GM19463 (cell line): ENCODE results near the gene YIPF5.
A peak's percentile ranks its signal among the peaks of the same experiment; 100 is the strongest.

ENCODE experiments used
- ATAC-seq: cut with Tn5 transposase; IDR thresholded peaks from one replicate; pipeline ENCODE4 v1.9.1; 2021; ENCODE audit warnings: mild to moderate bottlenecking, moderate library complexity; ENCODE audit not compliant: unreplicated experiment

The YIPF5 gene

DNA sequence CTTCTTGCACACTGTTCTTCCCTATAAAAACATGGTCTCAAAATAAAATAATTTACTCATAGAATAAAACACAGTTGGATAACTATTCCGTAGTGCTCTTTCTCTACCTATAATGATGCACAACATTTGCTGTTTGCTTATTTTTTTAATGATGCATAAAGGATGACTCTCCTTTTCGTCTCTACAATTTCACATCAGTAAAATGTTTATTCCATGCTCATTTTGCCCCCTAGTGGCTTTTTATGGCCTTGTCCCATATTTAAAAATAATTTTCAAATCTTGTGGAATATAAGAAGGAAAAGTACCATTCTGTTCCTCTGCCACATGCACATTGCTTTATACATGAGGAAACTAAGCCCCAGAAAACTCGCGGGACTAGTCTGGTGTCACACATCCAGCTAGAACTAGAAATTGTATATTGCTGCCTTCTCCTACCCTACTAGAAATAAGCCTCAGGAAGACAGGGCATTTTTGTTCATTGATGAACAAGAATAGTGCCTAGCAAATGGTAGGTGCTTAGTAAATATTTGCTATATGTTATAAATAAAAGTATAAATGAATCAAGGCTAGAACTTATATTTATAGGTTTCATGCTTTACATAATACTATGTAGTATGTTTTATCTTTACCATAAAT lies 12.9 kb upstream of the YIPF5 start:
- no peak for ATAC-seq

DNA sequence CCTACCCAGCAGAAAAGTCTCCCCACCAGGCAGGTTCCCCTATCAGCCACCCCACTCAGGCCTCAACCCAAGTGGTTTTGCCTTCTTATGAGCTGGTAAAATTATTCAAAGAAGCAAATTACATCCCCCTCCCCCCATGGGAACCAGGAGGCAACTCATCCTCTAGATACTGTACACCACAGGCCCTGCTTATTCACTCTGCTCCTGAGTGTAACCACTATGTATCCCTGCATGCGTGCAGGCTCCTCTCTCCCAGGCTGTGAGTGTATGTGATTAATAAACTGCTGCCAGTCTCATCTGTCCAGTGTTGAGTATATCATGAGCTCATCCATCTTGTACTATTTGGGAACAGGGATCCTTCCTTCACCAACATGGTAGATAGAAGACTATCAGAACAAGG lies 8.8 kb upstream of the YIPF5 start:
- no peak for ATAC-seq

DNA sequence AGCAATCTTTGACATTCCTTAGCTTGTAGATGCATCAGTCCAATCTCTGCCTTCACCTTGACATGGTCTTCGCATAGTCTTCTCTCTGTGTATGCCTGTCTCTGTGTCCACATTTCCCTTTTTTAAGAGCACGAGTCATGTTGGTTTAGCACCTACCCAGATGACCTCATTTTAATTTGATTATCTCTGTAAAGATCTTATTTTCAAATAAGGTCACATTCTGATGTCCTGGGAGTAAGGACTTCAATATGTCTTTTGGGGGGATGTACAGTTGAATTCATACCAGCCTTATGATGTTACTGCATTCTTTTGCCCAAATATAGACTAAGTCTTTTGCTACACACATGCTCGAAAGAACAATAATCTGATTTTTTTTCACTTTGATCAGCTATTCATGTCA lies 7.1 kb upstream of the YIPF5 start:
- no peak for ATAC-seq

DNA sequence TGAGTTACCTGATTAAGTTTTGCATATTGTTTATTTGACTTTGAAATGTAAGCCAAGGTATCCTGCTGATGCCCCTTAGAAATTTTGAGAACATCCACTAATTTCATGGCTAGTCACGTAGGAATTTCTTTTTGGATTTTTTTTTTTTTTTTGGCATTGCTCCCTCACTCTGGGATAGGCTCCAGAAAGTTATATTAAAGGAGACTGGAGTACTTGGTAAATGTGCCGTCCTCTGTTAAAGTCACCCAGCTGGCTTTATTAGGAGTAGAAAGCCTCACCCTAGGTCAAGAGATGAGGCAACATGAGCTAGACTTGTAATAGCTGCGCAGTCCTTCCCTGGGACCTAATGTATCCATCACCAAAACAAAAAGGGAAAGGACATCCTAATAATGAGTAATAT lies 3.3 kb upstream of the YIPF5 start:
- ATAC-seq = no peak

DNA sequence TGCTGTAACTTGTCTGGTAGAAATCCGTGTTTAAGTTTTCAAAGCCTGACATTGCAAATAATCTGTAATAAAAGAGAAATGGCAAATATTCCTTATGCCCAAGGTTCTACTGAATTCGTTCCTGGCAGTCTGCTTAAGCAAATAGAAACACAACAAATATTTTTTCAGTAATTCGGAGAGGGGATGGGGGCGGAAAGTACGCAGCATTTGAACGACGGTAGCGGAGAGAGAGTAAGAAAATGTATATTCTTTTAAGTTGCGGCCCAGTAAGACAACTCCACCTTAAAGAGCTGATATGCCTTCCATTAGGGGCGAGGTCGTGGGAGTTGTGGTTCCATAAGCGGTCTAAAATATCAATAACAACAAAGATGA lies 569 bp downstream of the YIPF5 start:
- no peak for ATAC-seq

DNA sequence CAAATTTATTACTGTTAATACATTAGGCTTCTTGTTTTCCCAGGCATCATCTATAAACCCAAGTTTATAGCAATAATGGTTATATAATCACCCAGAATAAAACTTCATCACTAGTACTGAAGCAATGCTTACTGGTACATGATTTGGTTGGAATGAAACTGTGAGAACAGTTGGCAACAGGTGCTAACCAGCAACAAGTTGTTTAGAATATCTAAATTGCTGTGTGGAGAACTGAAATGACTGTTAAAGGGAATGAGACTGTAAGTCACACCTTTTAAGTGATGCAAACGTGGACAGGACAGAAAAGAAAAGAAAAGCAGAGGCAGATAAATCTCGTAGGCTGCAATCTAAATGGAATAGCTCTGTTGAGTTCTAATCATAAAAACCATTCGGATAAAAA lies 2.5 kb downstream of the YIPF5 start:
- no peak for ATAC-seq

DNA sequence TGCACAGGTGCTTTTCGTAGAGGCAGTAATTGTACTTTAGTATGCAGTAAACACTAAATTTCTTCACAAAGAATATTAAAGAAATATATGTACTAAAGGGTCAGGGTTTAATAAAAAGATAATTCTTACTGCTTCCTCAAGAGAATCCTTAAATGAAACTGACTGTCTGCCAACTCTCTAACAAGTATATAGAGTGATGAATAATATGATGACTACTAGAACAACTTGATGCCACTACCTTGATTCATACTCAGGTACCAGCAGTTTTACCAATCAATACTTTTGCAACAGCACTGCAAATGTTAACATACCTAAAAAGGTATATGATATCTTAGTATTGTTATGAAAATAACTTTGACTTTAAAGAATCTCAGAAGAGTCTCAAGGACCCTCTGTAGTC lies 3.8 kb downstream of the YIPF5 start:
- no peak for ATAC-seq

DNA sequence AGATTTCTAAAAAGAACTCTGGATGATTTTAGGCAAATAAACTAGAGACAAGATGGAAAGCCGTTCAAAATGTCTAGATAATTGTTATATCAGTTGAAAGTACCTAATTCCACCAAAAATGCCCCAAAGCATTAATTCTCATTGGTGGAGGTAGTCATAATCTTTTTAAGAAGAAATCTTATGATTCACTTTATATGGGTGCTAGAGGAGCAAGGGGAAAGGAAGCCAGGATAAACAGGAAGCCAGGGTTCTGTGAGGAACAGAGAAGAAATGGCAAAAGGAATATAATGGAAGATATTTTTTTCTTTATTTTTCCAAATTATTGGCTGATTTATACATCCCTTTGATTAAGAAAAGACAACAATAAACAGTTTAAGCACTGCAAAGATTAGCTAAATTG lies 7.8 kb downstream of the YIPF5 start:
- ATAC-seq = no peak

DNA sequence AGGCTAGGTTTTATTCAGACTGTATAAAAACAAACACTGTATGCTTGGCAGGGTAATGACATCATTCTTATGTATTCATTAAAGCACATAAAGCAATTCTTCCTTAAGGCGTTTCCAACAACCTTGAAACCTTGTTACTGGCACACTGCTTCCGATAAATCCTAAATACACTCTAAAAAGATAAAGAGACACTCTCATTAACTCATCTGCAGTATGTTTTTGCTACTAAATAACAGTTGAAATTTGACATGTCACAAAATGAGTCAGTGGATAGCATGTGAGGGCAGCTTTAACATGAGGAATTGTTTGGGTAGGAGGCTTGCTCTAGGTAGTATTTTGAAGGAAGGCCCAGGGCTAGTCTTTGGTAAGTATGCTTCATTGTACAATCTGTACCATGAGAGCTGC lies 13.7 kb downstream of the YIPF5 start:
- no peak for ATAC-seq

DNA sequence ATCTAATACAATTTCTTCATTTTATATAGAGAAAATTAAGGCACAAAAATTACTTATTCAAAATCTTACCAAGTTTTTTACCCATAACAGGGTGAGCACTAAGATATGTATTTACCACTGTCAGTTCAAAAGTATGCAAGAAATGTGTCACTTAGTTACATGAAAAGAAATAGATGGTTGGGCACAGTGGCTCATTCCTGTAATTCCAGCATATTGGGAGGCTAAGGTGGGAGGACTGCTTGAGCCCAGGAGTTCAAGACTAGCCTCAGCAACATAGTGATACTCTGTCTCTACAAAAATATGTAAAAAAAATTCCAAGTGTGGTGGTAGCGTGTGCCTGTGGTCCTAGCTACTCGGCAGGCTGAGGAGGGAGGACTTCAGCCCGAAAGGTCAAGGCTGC lies 19.4 kb downstream of the YIPF5 start:
- ATAC-seq = no peak

DNA sequence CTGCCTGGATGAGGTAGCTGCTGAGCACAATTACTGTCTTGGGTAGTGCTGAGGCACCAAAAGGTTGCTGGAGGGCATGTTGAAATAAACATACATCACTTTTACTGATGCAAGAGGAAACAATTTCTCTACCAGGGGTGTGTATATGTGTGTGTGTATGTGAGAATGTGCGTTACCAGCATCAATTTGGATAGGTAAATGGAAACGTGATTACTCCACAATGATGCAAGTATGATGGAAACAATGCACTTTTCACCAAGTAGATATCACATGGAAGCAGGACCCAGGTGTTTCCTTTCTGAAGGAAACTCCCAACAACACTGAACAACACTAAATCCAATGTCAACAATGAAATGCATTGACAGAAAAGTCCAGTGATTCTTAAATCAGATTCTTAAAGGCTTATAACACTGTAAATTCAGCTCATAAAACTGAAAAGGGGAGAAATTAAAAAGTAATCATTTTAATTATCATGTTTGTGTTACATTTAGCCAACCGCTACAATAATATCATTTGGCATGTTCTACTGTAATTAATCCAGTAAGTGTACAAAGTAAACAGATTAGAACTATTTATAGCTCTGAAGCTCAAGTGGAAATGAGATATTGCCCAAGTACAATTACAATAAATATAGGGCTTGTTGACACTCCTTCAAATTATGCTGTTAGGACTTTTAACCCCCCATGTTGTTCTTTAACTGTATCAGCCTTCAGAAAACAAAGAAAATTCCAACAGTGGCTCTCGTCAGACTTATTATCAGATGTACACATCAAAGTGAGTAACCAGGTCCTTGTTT lies 25.3 kb downstream of the YIPF5 start:
- no peak for ATAC-seq

DNA sequence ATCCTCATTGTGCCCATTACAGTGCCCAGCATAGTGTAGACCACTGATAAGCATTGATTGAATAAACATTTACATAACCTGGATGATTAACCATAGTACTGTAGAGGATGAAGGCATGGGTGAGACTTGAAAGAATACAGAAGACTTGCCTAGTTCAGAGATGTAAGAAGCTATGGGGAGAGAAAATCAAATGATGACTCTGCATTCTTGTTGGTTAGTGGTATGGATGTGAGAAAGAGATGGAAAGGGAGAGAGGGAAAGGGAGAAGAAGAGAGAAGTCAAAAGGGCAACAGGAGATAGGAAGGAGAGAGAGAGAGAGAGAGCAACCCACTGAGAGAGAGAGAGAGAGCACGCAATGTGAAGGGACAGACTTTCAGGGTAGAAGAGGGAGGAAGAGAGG lies 26.8 kb downstream of the YIPF5 start:
- no peak for ATAC-seq

DNA sequence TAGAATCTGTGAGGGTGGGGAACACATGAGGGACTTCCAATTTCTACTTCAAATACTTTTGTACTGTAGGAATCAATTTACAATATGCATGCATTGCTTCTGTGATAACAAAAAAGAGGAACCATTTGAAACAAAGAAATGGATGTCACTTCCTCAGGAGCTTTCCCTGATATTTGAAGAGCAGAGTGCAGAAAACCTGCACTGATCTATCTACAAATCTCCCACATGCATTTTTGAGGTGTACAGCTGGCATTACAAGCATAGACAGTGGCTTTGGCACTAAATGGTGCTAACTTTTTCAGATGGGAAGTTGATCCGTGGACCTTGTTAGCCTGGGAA lies 27.7 kb downstream of the YIPF5 start:
- ATAC-seq = no peak

DNA sequence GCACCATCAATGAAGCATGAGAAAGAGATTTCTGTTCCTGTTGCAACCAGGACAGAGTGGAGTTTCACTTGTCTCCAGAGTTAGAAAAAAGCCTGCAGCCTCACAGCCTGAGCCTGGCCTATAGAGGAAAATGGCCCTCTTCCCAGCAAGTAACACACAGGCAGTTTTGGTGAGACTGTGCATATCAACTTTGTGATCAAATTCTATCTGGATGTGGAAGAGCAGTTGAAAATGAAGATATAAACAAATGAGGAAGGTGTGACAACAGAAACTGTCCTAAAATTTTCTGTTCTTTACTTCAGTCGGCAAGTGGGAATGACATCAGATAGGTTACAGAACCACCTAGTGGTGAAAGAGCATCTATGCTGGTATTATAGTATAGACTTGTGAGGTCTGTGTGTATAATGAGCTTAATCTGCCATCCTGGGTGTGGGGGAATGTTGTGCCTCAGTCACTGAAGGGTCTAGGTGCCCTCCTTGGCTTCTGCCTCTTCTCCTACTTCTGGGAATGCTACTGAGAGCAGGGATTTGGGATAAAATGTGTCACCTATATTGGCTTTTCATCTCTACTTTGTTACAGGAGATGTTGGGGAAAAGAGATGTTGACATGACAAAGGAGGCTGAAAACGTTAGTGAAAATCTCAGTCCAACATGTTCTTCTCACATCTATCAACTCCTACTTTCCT lies 28.2 kb downstream of the YIPF5 start:
- ATAC-seq = peak; percentile 86

DNA sequence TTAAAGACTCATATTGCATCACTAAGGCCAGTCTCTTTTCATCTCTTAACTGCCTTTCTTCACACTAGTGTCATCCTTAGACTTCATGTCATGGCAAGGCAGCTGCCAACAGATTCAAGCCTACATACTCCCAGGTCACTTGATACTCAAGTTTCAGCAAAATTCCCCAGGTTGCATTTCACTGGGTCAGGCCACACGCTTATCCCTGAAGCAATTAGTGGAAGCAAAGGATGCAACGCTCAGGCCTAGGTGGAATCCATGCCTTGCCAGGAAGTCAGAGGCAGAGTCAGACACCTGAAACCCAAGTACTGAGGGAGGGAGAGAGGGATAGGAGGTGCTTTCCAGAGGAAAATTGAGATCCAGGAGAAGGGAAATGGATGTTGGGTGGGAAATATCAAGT lies 28.9 kb downstream of the YIPF5 start:
- no peak for ATAC-seq

DNA sequence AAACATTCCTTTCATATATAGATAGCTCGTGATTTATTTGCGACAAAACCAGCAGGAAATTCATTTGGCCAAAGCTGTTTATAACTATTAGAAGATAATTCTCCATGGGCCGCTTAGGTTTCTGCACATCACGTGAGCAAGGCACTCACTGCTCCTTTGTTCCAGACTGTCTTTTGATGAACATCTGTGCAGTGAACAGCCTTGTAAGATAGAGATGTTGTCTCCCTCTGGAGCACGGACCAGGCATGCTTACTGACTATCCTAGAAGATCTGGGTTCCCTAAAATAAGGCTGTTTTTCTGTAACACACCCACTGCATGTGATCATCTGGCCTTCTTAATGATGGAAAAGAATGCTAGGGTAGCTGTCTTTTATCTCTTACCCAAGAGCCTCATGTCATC lies 30.9 kb downstream of the YIPF5 start:
- no peak for ATAC-seq

DNA sequence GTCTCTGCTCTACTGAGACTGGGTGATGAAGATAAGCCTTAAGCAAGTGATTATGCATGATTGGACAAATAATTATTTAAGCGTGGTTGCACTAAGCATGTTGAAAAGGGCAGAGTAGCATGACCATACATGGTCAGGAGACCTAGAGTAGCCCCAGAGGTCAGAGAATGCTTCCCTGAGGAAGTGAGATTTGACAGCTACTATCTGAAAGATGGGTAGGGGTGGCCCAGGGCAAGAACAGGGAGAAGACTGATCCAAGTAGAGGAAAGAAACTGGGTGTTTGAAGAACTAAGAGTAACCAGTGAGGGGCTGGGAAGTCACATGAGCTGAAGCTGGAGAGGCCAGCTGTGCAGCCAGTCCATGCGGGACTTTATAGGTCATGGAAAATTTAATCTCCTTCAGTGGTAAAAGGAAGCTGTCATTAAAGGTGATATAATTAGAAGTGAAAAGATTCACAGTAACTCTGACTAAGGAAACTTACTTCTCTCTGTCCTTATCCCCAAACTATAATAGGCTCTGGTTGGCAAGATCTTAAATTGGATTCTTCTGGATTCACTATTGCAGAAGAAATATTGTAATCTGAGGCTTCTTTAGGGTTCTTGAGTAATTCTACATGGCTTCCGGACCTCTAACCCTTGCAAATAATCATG lies 35.2 kb downstream of the YIPF5 start:
- peak; percentile 61 for ATAC-seq

DNA sequence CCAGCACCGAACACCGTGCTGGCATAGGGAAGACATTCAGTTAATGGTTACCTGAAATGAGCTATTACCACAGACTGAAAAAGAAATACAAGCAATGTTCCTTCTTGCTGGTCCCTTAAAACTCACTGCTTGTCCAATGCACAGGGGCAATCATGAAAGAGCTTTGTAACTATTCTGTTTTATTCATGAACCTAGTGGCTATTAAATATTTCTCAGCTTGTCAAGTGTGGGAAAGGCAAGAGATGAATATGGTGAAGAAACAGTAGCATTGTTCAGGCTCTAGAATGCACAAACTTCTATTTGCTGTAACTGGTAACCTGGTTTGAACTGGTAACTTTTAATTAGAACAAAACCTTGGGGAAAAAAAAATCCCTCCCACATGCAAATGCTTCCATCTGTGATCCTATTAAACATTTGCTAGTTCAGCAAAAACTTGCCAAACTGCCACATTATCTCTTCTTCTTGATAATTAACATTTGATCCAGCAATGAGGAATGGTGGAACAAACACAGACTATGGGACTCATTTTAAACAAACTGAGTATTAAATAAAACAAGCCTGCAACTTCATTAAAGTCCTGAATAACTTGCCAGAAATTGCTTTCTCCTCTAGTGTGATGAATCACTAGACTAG lies 36.1 kb downstream of the YIPF5 start:
- no peak for ATAC-seq

DNA sequence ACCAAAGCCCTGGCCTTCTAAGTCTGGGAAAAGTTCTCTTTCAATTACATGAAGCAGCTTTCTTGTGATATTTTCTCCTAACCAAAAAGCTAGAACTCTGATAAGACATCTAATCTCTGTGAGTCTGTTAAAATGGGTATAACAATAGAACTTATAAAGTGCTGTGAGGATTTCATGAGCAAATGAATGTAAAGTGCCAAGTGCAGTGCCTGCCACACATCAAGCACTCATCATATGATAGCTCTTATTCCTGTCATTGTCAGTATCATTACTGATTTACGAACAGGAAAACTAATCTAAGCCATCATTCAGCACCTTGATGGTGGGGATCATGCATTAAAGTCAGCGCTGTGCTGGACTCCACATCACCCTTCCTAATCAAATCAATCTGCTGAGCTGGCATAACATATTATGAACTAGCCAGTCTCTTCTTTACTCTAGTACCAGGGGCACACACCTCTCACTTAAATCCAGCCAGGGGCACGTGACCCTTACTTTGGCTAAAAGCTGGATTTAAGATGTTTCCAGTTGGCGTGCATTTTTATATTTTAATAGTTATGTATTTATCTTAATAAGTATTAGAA lies 37.3 kb downstream of the YIPF5 start:
- no peak for ATAC-seq

DNA sequence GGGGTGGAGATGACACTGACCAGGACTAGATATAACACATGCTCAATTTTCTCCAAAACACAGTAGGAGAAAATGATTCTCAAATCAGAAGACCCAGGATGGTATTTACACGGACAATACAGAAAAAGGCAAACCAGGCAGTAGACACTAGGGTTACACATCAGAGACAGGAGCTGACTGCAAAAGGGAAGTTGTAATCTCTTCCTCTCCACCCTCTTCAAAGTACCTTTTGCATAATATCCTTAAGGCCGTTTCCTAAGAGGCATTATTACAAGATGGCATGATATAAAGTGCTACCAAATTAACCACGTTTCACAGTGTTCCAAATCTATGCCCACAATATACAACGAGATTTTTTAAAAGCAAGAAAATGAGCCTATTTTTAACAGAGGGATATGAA lies 39.2 kb downstream of the YIPF5 start:
- ATAC-seq = no peak

DNA sequence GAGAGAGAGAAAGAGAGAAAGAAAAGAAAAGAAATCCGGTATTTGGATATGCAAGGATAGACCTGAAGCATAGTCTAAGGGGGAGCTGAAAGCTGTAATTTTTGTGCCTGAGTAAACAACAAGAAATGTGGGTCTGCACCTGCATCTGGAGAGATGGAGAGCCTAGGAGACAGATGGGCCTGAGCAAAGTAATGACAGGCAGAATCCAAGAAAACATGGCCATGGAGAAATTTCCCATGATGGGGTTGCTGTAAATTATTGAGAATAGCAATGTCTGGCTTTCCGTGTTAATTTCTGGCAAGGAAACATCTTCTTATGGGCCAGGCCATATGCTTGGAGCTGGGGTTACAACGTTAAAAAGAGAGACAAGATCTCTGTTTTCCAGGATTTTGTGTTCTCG lies 40.2 kb downstream of the YIPF5 start:
- no peak for ATAC-seq
